Measurements from ENCODE around the gene DTNB. TPM values are rescaled to one million over a fixed set of nuclear protein-coding genes. Genes with fewer than 3 reads are reported as not detected.

DTNB gene
- total and polyA plus RNA-seq, 2 experiments from 2014 or later, result 10.3 to 13.9 TPM

DNA sequence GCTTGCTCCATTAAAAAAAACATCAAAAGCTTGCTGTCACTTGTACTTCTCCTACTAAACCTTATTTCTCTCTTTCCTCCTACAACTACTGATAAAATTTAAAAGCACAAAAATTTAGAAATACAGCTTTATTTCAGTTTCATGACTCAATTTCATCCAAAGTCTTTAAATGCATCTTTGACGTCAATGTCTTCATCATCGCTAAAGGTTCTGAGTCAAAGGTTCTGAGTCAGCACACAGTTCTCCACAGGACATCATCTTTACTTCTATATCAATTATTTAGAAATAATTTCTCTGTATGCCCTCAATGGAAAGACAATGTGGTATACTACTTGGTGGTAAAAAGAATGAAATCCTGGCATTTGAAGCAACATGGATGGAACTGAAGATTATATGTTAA lies 167.8 kb downstream of the DTNB start:
- TF ChIP-seq EZH2 (IDR thresholded peaks at IDR 0.05; ENCODE audit: borderline replicate concordance) (no peak), EZH2phosphoT487 (IDR thresholded peaks at IDR 0.05; ENCODE audit: low read depth, severe bottlenecking, unreplicated experiment) (no peak)
- TF ChIP-seq, protein P1, sequence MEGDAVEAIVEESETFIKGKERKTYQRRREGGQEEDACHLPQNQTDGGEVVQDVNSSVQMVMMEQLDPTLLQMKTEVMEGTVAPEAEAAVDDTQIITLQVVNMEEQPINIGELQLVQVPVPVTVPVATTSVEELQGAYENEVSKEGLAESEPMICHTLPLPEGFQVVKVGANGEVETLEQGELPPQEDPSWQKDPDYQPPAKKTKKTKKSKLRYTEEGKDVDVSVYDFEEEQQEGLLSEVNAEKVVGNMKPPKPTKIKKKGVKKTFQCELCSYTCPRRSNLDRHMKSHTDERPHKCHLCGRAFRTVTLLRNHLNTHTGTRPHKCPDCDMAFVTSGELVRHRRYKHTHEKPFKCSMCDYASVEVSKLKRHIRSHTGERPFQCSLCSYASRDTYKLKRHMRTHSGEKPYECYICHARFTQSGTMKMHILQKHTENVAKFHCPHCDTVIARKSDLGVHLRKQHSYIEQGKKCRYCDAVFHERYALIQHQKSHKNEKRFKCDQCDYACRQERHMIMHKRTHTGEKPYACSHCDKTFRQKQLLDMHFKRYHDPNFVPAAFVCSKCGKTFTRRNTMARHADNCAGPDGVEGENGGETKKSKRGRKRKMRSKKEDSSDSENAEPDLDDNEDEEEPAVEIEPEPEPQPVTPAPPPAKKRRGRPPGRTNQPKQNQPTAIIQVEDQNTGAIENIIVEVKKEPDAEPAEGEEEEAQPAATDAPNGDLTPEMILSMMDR (IDR thresholded peaks at IDR 0.05; ENCODE audit: poor library complexity), result no peak
- no peak for DNase-seq (ENCODE audit: low spot score)
- no peaks in the 10 kb centered on the region for H3K27me3 ChIP-seq
- H3K4me3 ChIP-seq, result no peak overlapping the region
- H3K36me3 ChIP-seq (replicated peaks; ENCODE audit: insufficient read depth, low read depth), result no peaks in the 10 kb centered on the region
- no peaks in the 10 kb centered on the region for H3K79me2 ChIP-seq
- H4K20me1 ChIP-seq (ENCODE audit: insufficient read depth, poor library complexity, severe bottlenecking), result no peaks in the 10 kb centered on the region
- H3K4me2 ChIP-seq, result no peak overlapping the region
- H3K9me3 ChIP-seq (ENCODE audit: low read depth), result no peaks in the 10 kb centered on the region
- H2AFZ ChIP-seq, result no peak overlapping the region
- H3K4me1 ChIP-seq (ENCODE audit: insufficient read depth), result no peaks in the 10 kb centered on the region
- no peak overlapping the region for H3K27ac ChIP-seq
- 97% methylated on average over 2 of the region's 2 CpGs for WGBS (ENCODE audit: low lambda C conversion rate, missing lambda C conversion rate)
- no peaks in the 10 kb centered on the region for H3K9me2 ChIP-seq (replicated peaks; ENCODE audit: insufficient read depth)

DNA sequence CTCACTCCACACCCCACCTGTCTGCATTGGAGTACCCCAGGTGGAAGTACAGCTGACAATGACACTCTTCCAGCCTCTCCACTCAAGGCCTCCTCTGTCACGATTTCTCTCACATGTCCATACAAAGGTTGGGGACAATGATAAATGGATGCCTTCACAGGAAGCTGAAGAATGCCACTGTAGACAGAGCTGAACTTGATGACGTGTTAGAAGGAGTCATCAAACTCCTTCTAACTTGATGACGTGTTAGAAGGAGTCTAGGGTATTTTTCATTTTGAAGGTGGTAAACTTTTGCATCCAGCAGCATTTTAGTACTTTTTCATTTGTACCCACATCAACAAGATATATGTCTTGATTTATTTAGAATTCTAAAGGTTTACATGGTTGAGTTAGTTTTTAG lies 168.2 kb downstream of the DTNB start:
- Histone ChIP-seq H3K4me2 (no peak overlapping the region), H3K27ac (no peak overlapping the region), H3K36me3 (replicated peaks; ENCODE audit: insufficient read depth, low read depth) (no peaks in the 10 kb centered on the region), H3K9me2 (replicated peaks; ENCODE audit: insufficient read depth) (no peaks in the 10 kb centered on the region), H3K4me1 (ENCODE audit: insufficient read depth) (no peaks in the 10 kb centered on the region), H4K20me1 (ENCODE audit: insufficient read depth, poor library complexity, severe bottlenecking) (no peaks in the 10 kb centered on the region), H2AFZ (no peak overlapping the region), H3K4me3 (no peak overlapping the region), H3K27me3 (no peaks in the 10 kb centered on the region), H3K9me3 (ENCODE audit: low read depth) (no peaks in the 10 kb centered on the region), H3K79me2 (no peaks in the 10 kb centered on the region)
- 88% methylated on average over 3 of the region's 3 CpGs for WGBS (ENCODE audit: low lambda C conversion rate, missing lambda C conversion rate)
- DNase-seq (ENCODE audit: low spot score), result no peak
- TF ChIP-seq EZH2 (IDR thresholded peaks at IDR 0.05; ENCODE audit: borderline replicate concordance), result no peak
- TF ChIP-seq EZH2phosphoT487 (IDR thresholded peaks at IDR 0.05; ENCODE audit: low read depth, severe bottlenecking, unreplicated experiment), result no peak

DNA sequence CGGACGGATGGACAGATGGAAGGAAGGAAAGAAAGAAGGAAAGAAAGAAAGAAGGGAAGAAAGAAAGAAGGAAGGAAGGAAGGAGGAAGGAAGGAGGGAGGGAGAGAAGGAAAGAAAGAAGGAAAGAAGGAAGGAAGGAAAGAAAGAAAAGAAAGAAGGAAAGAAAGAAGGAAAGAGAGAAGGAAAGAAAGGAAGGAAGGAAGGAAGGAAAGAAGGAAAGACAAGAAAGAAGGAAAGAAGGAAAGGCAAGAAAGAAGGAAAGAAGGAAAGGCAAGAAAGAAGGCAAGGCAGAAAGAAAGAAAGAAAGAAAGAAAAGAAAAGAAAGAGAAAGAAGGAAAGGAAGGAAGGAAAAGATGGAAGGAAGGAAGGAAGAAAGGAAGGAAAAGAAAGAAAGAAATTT lies 169.1 kb downstream of the DTNB start:
- Histone ChIP-seq H4K20me1 (ENCODE audit: insufficient read depth, poor library complexity, severe bottlenecking) (no peaks in the 10 kb centered on the region), H3K79me2 (no peaks in the 10 kb centered on the region), H3K4me2 (no peak overlapping the region), H3K9me2 (replicated peaks; ENCODE audit: insufficient read depth) (no peaks in the 10 kb centered on the region), H3K9me3 (ENCODE audit: low read depth) (no peaks in the 10 kb centered on the region), H2AFZ (no peak overlapping the region), H3K4me1 (ENCODE audit: insufficient read depth) (no peaks in the 10 kb centered on the region), H3K4me3 (no peak overlapping the region), H3K36me3 (replicated peaks; ENCODE audit: insufficient read depth, low read depth) (no peaks in the 10 kb centered on the region), H3K27ac (no peak overlapping the region), H3K27me3 (no peaks in the 10 kb centered on the region)
- TF ChIP-seq, protein P1 (IDR thresholded peaks at IDR 0.05; ENCODE audit: poor library complexity), result no peak
- TF ChIP-seq EZH2phosphoT487 (IDR thresholded peaks at IDR 0.05; ENCODE audit: low read depth, severe bottlenecking, unreplicated experiment) (no peak), EZH2 (IDR thresholded peaks at IDR 0.05; ENCODE audit: borderline replicate concordance) (no peak)
- WGBS (ENCODE audit: low lambda C conversion rate, missing lambda C conversion rate), result 89% methylated on average over 2 of the region's 2 CpGs
- DNase-seq (ENCODE audit: low spot score), result no peak

DNA sequence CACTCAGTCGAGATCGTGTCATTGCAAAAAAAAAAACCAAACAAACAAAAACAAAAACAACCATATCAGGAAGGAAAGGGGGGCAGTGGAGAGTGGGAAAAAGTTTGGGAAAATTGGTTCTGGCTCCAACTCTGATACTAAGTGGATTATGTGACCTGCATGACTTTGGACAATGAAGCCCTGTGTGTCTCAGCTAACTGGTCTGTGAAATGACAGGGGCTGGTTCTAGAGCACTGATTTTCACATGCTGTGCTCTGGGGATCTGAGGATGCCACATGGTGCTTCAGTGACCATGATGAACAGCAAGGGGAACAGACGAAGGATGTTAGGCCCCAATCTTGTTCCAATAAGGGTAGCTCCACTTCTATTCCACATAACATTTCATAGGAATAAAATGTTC lies 174.2 kb downstream of the DTNB start:
- no peak for DNase-seq (ENCODE audit: low spot score)
- H3K9me3 ChIP-seq (ENCODE audit: low read depth), result no peaks in the 10 kb centered on the region
- 100% methylated on average over 3 of the region's 3 CpGs for WGBS (ENCODE audit: low lambda C conversion rate, missing lambda C conversion rate)
- no peak overlapping the region for H3K4me2 ChIP-seq
- H3K4me1 ChIP-seq (ENCODE audit: insufficient read depth), result peaks cover 3% of the 10 kb centered on the region
- no peaks in the 10 kb centered on the region for H3K79me2 ChIP-seq
- TF ChIP-seq EZH2 (IDR thresholded peaks at IDR 0.05; ENCODE audit: borderline replicate concordance) (no peak), EZH2phosphoT487 (IDR thresholded peaks at IDR 0.05; ENCODE audit: low read depth, severe bottlenecking, unreplicated experiment) (no peak)
- TF ChIP-seq, protein P1 (IDR thresholded peaks at IDR 0.05; ENCODE audit: poor library complexity), result no peak
- no peaks in the 10 kb centered on the region for H3K36me3 ChIP-seq (replicated peaks; ENCODE audit: insufficient read depth, low read depth)
- H2AFZ ChIP-seq, result no peak overlapping the region
- H3K27me3 ChIP-seq, result no peaks in the 10 kb centered on the region
- no peaks in the 10 kb centered on the region for H4K20me1 ChIP-seq (ENCODE audit: insufficient read depth, poor library complexity, severe bottlenecking)
- H3K9me2 ChIP-seq (replicated peaks; ENCODE audit: insufficient read depth), result no peaks in the 10 kb centered on the region
- H3K27ac ChIP-seq, result no peak overlapping the region
- H3K4me3 ChIP-seq, result no peak overlapping the region
